Measurements from ENCODE around the gene MAPK8. TPM values are rescaled to one million over a fixed set of nuclear protein-coding genes. Genes with fewer than 3 reads are reported as not detected.
A peak's percentile ranks its signal among the peaks of the same experiment; 100 is the strongest.
"Not testable (repeated sequence)": the region's sequence is repeated elsewhere in the genome, so short reads cannot be mapped to it uniquely, and the experiment has no call there.

The MAPK8 gene
- polyA plus RNA-seq, 1 donor, result 38.8 TPM

DNA sequence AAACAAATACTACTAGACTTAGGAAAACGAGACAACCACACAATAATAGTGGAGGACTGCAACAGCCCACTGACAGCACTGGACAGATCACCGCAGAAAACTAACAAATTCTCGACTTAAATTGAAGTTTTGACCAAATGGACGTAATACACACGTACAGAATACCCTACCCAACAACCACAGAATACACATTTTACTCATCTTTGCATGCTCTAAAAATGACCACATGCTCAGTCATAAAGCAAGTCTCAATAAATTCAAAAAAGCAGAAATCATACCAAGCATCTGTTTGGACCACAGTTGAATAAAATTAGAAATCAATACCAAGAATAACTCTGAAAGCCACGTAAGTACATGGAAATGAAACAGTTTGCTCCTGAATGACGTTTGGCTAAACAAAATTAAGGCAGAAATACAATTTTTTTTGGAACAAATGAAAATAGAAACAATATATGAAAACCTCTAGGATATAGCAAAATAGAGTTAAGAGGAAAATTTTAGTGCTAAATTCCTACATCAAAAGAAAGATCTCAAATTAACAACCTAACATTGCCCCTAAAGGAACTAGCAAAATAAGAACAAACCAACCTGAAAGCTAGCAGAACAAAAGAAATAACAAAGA is 30.6 kb downstream of the MAPK8 start:
- DNase-seq, result no peak

DNA sequence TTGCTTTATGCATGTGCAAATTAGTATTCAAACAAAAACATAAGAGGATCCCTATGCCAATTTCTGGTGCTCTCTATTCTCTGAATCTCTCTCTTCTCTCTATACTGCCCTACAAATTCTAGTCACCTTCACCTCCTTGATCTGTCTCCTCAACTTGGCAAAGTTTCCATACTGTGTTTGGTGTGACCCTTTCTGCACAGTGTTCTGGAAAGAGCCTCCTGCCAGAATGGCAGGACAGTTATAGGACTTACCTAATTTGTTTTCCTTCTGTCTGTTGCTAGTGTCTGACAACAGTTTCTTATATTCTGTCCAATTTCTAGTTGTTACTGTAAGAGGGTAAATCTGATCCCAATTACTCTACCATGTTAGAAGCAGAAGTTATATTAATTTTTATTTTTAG is 34.3 kb downstream of the MAPK8 start:
- no peak for DNase-seq

- DNase-seq, result no peak
Measured at GRCh38 chr10:48343106-48343505, 36.6 kb downstream of the MAPK8 start.

DNA sequence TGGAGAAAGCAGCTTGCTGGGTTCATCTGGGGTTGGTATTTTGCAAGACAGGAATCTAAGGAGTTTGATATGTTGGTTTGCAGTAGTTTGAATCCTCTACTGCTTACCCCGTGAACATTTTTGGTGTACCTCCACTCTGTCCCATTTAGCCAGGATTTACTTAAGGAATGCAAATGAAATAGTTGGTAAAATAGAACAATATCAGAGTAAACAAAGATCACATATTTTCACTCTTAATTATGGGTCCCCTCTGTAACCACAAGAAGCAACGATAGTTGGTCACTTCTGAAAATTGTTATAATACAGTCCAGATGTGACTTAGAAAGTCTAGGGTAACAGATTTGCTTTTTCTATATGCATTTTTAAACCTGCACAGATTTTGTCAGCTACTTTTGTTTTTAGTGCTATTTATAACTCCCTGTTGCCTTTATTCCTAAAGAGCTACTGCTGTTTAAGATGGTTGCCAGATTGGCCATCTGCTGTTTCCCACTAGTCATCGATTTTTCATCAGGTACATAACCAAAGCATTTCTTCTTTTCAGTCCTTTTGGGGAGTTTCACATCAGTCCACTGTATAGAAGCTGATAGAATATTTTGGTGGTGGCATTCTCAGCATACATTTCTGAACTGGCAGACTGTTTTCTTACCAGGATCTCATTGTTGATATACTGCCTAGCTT is 37.6 kb downstream of the MAPK8 start:
- no peak for DNase-seq

- not testable (repeated sequence) for DNase-seq
Measured at GRCh38 chr10:48346248-48346647, 39.8 kb downstream of the MAPK8 start.

GRCh38 chr10:48347539-48347938 is 41.1 kb downstream of the MAPK8 start:
- DNase-seq, result not testable (repeated sequence)

DNA sequence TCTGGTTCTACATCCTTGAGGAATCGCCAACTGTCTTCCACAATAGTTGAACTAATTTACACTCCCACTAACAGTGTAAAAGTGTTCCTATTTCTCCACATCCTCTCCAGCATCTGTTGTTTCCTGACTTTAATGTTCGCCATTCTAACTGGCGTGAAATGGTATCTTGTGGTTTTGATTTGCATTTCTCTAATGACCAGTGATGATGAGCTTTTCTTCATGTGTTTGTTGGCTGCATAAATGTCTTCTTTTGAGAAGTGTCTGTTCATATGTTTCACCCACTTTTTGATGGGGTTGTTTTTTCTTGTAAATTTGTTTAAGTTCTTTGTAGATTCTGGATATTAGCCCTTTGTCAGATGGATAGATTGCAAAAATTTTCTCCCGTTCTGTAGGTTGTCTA is 41.5 kb downstream of the MAPK8 start:
- DNase-seq, result not testable (repeated sequence)

GRCh38 chr10:48353246-48353645 is 46.8 kb downstream of the MAPK8 start:
- DNase-seq, result no peak

DNA sequence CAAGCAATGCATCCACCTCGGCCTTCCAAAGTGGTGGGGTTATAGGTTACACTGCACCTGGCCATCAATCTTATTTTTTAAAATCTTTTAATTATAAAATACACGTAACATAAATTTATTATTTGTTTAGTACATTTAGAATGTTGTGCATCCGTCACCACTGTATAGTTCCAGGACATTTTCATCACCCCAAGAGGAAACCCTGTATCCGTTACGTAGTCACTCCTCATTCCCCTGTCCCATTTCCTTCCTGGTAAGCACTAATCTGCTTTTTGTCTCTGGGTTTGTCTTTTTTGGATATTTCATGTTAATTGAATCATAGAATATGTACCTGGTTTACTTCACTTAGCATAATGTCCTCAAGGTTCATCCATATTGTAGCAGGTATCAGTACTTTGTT is 51.2 kb downstream of the MAPK8 start:
- DNase-seq, result no peak

- no peak for DNase-seq
Measured at GRCh38 chr10:48358162-48358561, 51.7 kb downstream of the MAPK8 start.

GRCh38 chr10:48358838-48359237 is 52.4 kb downstream of the MAPK8 start:
- DNase-seq, result no peak

DNA sequence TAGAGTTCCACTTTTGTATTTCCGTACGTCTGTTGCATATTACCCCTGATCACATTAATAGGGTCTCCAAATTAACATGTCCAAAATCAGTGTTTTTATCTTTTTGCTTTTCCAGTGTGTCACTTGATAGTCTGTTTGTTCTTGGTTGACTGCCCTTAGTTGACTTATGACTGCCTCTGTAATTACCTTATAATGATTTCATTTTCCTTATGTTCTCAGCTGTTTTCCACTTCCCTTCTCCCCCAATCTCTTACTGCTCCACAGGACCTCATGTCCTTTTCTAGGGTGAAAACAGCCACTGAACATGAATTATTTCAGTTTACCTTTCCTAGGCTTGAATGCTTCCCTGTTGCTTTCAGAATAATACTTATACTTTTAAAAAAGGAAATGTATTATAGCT is 54.7 kb downstream of the MAPK8 start:
- DNase-seq, result no peak

DNA sequence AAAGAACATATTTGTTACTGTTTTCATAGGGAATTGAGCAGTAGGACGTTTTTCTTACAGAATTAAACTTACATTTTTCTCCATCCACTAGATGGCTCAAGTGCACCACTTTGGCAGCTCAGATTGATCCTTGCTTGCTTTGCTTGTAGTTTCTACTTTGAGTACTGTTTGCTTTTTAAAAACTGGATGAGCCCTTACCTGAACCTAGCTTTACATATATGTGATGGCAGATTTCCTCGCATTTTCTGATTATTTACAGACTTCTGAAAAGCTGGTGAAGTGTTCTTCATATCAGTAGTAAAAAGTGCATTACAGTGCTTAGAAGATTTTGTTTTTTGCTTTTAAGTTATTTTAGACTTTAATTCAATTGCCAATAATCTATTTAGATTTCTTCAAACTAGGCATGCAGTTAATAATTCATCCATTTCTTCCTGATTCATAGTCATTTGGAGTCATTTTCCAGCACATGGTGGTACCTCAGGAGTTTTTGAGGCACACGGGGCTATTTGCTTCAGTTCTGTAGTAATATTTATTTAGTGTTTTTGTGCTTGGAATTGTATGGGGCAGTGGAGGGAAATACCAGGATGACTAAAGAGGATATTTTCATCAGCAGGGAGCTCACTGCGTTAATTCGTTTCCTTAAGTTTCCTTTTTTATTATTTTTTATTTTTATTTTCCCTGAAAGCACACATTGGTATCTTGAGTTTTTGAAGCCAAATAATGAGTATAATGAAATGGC is 57.3 kb downstream of the MAPK8 start:
- DNase-seq, result peak; percentile 67

GRCh38 chr10:48364659-48365405 is 58.4 kb downstream of the MAPK8 start:
- peak; percentile 18 for DNase-seq

- DNase-seq, result no peak
Measured at GRCh38 chr10:48365668-48366067, 59.2 kb downstream of the MAPK8 start.

GRCh38 chr10:48366261-48366660 is 59.8 kb downstream of the MAPK8 start:
- no peak for DNase-seq

- DNase-seq, result no peak
Measured at GRCh38 chr10:48369501-48369900, 63.0 kb downstream of the MAPK8 start.

DNA sequence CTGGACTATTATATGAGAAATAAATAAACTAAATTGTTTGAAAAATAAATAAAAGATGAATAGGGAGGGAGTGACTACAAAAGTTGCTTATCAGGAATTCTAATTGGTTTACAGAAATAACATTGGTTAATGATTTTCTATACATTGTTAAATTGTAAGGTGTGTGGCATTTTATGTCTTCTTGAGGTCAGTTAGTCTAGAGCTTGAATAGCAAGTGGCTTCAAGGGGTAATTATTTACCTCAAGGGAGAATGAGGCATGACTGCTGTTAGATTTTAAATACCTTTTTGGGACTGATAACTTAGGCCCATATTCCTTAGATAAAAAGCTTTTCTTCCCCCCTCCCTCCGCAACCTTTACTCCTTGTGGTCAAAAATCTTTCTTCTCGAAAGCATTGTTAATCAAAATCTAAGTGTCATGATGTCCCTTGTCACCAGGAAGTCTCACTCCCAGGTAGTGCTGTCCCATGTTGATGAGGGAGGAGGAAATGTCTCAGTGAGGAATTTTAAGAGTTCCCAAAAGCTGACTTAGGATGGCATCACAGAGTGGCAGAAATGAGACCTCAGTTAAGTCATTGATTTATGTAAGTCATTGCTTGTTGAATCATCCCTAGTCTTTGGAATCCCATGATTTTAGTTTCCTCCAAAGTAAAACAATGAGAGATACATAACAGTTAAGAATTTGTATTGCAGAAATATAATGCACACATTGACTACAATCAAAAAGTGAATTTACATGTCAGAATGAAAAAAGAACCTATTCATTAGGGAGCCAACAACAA is 71.5 kb downstream of the MAPK8 start:
- DNase-seq, result no peak

- DNase-seq, result no peak
Measured at GRCh38 chr10:48378675-48379074, 72.2 kb downstream of the MAPK8 start.

- DNase-seq, result no peak
Measured at GRCh38 chr10:48381971-48382370, 75.5 kb downstream of the MAPK8 start.

GRCh38 chr10:48382982-48383381 is 76.5 kb downstream of the MAPK8 start:
- no peak for DNase-seq

DNA sequence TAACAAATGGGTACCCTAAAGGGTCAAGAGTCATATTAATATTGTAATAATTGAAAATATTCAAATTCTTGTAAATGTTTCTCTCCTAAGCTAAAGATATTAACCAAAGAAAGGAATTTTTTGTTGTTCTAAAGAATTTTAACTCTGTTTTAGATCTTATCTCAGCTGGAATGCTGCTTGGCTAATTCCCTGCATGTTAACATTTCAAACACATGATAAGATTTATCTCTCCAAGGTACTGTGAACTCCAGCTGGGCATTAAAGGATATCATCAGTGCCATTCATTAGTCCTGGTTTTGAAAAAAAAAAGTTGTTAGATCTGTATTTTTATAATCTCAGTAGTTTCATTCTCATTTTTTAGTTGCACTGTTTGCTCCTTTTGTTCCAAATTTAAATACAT is 76.9 kb downstream of the MAPK8 start:
- no peak for DNase-seq

GRCh38 chr10:48384699-48384982 is 78.2 kb downstream of the MAPK8 start:
- no peak for DNase-seq

All from hindlimb muscle (tissue), 1 donor.